Nasal cavity respiratory epithelium epithelial cell of viscerocranial mucosa (primary cell): ENCODE results near the gene ASCL3. TPM values are rescaled to one million over a fixed set of nuclear protein-coding genes. Genes with fewer than 3 reads are reported as not detected.

Experiments
- total RNA-seq: library from RNA; depleted of rRNA; stranded (reverse); fragments of >200 nt; gene quantifications from 2 replicates; pipeline ENCODE4 v1.2.3, GENCODE V29; 2014

ASCL3 gene, protein sequence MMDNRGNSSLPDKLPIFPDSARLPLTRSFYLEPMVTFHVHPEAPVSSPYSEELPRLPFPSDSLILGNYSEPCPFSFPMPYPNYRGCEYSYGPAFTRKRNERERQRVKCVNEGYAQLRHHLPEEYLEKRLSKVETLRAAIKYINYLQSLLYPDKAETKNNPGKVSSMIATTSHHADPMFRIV
- not detected in 2 replicates for total RNA-seq

DNA sequence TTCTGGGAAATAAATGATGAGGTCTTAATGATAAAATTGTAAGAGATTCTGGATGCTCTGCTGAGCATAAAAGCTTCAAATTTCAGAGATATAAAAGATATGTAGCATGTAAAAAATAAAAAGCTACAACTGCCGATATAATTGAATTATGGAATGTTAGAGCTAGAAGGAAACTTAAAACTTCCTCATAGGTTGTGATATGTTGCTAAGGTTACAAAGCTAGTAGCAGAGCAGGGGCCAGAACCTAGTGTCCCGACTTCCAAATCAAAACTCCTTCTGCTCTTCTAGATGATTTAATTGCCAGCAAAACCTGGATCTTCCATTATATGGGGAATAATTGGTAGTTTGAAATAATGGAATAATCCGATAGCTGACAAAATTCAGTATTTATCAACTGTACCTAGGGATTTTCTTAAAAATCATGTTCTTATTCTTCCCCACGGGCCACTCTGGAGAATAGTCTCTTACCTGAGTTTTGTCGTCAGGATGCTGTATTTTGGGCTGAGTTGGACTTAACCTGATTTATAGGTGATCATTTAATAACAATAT lies at the start of gene ASCL3:
Gene ASCL3, minus strand, starts transcription at position 499 of the 549 bp plus-strand sequence. CDS start 4,855 bp downstream, outside the sequence.

DNA sequence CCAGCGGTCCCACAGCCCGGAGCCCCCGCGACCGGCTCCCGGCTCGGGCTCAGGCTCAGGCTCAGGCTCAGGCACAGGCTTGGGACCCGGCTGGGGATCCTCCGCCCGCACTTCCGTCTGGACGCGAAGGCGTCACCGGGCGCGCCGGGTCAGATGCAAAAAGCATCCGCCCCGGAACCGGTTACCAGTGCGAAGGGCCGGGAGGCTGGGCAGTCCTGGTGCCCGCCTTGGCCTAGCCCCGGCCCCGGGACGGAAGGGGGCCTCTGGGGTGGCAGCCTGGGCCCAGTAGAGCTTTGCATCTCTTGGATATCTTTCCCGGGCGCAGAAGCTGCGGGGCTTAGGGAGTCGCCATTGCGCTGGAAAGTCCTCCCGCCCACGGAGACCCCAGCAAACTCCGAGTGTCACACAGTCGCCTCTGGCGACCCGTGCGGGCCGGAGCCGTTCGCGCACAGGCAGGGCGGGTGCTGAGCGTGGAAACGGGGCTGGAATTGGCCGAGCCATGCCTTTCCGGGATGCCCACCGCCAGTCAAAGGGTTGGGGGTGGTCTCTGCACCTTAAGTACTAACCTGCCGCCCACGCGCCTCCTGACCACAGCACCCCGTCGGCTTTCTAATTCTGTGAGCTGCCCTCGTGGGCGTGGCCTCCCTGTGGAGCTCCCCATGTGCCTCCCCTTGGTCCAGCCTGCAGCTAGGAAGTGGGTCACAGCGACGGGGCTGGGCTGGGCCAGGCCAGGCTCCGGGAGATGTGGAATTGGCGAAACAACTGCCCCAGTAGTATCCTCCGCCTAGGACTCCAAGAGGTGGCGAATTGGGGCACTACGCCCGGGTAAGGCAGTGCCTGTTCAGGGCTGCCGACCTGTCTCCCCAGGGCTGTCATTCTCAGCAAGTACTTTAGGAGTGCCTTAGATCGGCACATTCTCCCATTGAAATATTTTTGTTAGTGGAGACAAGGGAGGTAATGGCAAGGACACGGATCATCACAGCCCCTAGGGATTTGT lies 21.8 kb upstream of the ASCL3 start, which contains the start of gene TMEM9B:
Gene TMEM9B, minus strand, starts transcription at position 119 of the 997 bp plus-strand sequence. CDS start 129 bp downstream, outside the sequence.

DNA sequence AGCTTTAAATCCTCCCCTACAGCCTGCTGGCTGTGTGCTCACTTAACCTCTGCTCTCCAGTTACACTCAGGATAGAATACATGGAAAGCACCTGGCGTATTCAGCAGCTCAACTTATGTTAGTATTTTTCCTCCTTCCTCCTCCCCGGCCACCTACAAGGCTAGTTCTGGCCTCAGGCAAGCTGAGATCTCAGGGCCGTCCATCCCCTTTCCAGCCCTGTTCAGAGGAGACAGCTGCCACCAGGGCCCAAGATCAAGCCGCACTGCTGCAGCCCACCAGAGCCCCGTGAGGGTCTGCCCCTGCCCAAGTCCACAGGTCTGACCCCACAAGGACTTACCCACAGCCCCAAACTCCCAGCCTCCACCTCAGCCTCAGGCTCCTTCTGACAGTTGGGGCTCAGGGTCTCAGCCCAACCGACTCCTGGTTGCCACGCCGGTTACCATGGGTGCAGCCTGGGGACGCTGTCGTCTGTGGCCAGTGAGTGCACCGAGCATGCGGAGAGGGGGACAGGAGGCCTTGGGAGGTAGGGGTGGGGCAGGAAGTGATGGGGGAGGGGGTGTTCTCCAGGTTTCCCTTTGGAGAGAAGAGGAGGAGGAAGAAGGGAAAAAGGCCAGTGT lies 10.1 kb downstream of the ASCL3 start, which contains the start of gene C11orf16:
Gene C11orf16, minus strand, starts transcription at position 384 of the 617 bp plus-strand sequence. CDS start 639 bp downstream, outside the sequence.

DNA sequence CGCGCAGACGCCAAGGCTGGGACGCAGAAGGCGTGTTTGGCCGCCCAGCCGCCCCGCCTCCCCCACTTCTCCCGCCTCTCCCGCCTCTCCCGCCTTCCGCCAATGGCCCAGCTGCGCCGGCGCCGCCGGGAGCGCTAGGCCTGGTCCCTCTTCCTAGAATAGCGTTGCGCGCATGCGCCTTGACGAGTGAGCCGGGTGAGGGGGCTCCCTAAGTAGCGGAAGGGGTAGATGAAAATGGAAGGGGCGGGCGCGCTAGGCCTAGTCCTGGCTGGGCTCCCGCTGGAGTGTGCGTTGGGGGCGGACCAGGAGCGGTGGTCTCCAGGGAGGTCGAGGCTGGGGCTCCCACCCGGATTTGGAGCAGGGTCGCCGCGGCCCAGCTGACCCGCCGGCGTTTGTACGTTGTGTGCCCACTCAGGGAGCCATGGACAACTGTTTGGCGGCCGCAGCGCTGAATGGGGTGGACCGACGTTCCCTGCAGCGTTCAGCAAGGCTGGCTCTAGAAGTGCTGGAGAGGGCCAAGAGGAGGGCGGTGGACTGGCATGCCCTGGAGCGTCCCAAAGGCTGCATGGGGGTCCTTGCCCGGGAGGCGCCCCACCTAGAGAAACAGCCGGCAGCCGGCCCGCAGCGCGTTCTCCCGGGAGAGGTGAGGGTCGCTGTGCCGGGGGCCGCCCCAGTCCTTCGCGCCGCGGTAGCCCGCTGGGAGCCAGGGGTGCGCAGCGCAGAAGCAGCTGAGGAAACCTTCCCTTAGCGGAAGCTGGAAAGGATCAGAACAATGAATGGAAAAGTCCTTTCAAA lies 31.6 kb downstream of the ASCL3 start, which contains the start of gene AKIP1:
Gene AKIP1, plus strand, starts transcription at position 161 of the 795 bp plus-strand sequence. Its CDS starts 261 bp downstream, at position 422.

Other genes starting within 250 kb of the ASCL3 start
- gene AKIP1, start 31.8 kb downstream of the ASCL3 start, total RNA-seq: 25.4 and 40.7 TPM in 2 replicates
- not detected in 2 replicates for gene C11orf16, start 10.1 kb downstream of the ASCL3 start, total RNA-seq
- gene TMEM9B, start 21.4 kb upstream of the ASCL3 start, total RNA-seq: 45.8 and 49.0 TPM in 2 replicates
- gene NRIP3, start 61.0 kb upstream of the ASCL3 start, total RNA-seq: 1.00 and 3.8 TPM in 2 replicates
- under 0.01 and 0.07 TPM in 2 replicates for gene SCUBE2, start 148.6 kb upstream of the ASCL3 start, total RNA-seq